NCI-H1105 (cell line): Measurements from ENCODE around the gene MKI67.
A peak's percentile ranks its signal among the peaks of the same experiment; 100 is the strongest.

Source experiments
- DNase-seq: peaks from one replicate; lab custom pipeline; 2025; lab: John Stamatoyannopoulos, UW

MKI67 gene

GRCh38 chr10:128081720-128082119 lies 44.5 kb downstream of the MKI67 start:
- DNase-seq = no peak

- no peak for DNase-seq
These were observed 45.0 kb downstream of the MKI67 start for GRCh38 chr10:128081222-128081621.

- no peak for DNase-seq
These were observed 45.6 kb downstream of the MKI67 start for GRCh38 chr10:128080641-128081040.

- no peak for DNase-seq
These were observed 46.0 kb downstream of the MKI67 start for GRCh38 chr10:128080231-128080630.

GRCh38 chr10:128078136-128078969 lies 47.9 kb downstream of the MKI67 start:
- DNase-seq = no peak

GRCh38 chr10:128077155-128077875 lies 48.9 kb downstream of the MKI67 start:
- no peak for DNase-seq

- no peak for DNase-seq
These were observed 51.6 kb downstream of the MKI67 start for GRCh38 chr10:128074589-128074988.

GRCh38 chr10:128073890-128074289 lies 52.3 kb downstream of the MKI67 start:
- DNase-seq = no peak

- no peak for DNase-seq
These were observed 53.1 kb downstream of the MKI67 start for GRCh38 chr10:128072941-128073645.

- DNase-seq = no peak
These were observed 54.2 kb downstream of the MKI67 start for GRCh38 chr10:128072046-128072445.

GRCh38 chr10:128071417-128071782 lies 54.8 kb downstream of the MKI67 start:
- no peak for DNase-seq

GRCh38 chr10:128070721-128071416 lies 55.4 kb downstream of the MKI67 start:
- no peak for DNase-seq

GRCh38 chr10:128070161-128070560 lies 56.1 kb downstream of the MKI67 start:
- no peak for DNase-seq

- DNase-seq = peak; percentile 45
These were observed 56.7 kb downstream of the MKI67 start for GRCh38 chr10:128069351-128070051.

GRCh38 chr10:128068398-128069285 lies 57.6 kb downstream of the MKI67 start:
- no peak for DNase-seq

GRCh38 chr10:128067691-128068397 lies 58.4 kb downstream of the MKI67 start:
- no peak for DNase-seq

GRCh38 chr10:128066870-128067382 lies 59.3 kb downstream of the MKI67 start:
- DNase-seq = no peak

GRCh38 chr10:128065881-128066534 lies 60.2 kb downstream of the MKI67 start:
- no peak for DNase-seq

- DNase-seq = no peak
These were observed 61.1 kb downstream of the MKI67 start for GRCh38 chr10:128064970-128065580.
